Measurements from ENCODE around the gene TMEM120B. TPM values are rescaled to one million over a fixed set of nuclear protein-coding genes. Genes with fewer than 3 reads are reported as not detected.

Gene TMEM120B
- total RNA-seq, 1 donor from 2014 or later, result 3.9 TPM

DNA sequence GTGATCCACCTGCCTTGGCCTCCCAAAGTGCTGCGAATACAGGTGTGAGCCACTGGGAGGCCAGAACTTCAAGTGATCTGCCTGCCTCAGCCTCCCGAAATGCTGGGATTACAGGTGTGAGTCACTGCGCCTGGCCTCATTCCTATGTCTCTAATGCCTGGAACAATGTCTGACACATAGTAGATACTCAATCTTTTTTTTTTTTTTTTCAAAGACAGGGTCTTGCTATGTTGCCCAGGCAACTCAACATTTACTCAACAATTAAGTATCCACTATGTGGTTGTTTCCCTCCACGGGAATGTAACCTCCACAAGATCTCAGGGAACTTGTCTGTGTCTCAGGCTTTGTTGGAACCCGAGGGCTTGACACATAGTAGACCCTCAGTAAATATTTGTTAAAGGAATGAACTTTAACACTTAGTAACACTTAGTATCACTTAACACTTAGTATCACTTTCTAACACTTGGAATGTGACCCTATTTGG is 3.0 kb upstream of the TMEM120B start:
- Histone ChIP-seq H3K9me3 (no peaks in the 10 kb centered on the region), H3K4me1 (peaks cover 27% of the 10 kb centered on the region), H3K4me3 (no peak overlapping the region), H3K27ac (no peak overlapping the region), H3K36me3 (no peaks in the 10 kb centered on the region), H3K27me3 (no peaks in the 10 kb centered on the region)
- no peak for DNase-seq (ENCODE audit: extremely low spot score in 2 of 2)
- intact Hi-C loops (cut with DNase I), result loop anchor here (5.0 kb wide), 1 partner anchor 188 kb away; no protein-coding TSS in a partner anchor
- TF ChIP-seq CTCF (IDR thresholded peaks at IDR 0.05), result no peak
- TF ChIP-seq POLR2A (IDR thresholded peaks at IDR 0.05), result no peak

- Histone ChIP-seq H3K27ac (peak overlapping the region; percentile 89), H3K36me3 (no peaks in the 10 kb centered on the region), H3K9me3 (no peaks in the 10 kb centered on the region), H3K4me3 (peak overlapping the region; percentile 80 to 94), H3K4me1 (peaks cover 40% of the 10 kb centered on the region), H3K27me3 (no peaks in the 10 kb centered on the region)
- TF ChIP-seq POLR2A (IDR thresholded peaks at IDR 0.05) (no peak), POLR2AphosphoS5 (IDR thresholded peaks at IDR 0.05; ENCODE audit: insufficient read depth in 1 of 2, low read depth in 1 of 2) (no peak), CTCF (IDR thresholded peaks at IDR 0.05) (no peak)
- DNase-seq (ENCODE audit: extremely low spot score in 2 of 2), result no peak
- intact Hi-C loops (cut with DNase I), result no loop called here
These were observed 977 bp upstream of the TMEM120B start for GRCh38 chr12:121711361-121712189.

GRCh38 chr12:121712190-121712460 is 427 bp upstream of the TMEM120B start:
- TF ChIP-seq CTCF (IDR thresholded peaks at IDR 0.05), result no peak
- TF ChIP-seq POLR2AphosphoS5 (IDR thresholded peaks at IDR 0.05; ENCODE audit: insufficient read depth in 1 of 2, low read depth in 1 of 2), result no peak
- no peak for TF ChIP-seq POLR2A (IDR thresholded peaks at IDR 0.05)
- H3K27ac ChIP-seq, result peak overlapping the region; percentile 89
- H3K9me3 ChIP-seq, result no peaks in the 10 kb centered on the region
- H3K36me3 ChIP-seq, result no peaks in the 10 kb centered on the region
- H3K4me3 ChIP-seq, result peak overlapping the region; percentile 80 to 94
- H3K4me1 ChIP-seq, result peaks cover 40% of the 10 kb centered on the region
- no peaks in the 10 kb centered on the region for H3K27me3 ChIP-seq
- DNase-seq (ENCODE audit: extremely low spot score in 2 of 2), result no peak
- intact Hi-C loops (cut with DNase I), result no loop called here

DNA sequence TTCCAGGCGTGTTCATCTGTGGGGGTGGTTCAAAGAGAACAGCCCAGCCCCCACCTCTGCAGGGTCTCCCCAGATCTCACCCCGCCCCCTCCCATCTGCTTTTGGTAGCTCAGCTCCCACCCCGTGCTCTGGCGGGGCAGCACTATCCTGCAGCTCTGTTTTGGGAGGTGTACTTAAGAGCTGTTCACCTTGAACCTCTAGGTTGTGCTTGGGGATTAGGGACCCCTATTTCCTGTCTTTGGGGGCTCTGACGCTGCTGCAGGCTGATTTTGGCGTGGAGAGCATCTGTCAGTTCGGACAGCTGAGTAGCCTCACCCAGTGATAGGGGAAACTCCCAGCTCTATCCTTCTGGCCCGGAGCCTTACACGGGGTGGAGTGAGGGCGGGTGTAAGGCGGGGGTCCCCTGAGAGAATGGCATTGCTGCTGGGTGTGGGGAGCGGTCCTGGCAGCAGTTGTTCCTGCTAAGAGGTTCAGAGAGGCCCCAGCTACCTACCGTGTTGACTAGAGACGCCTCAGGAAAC is 765 bp downstream of the TMEM120B start:
- H3K27ac ChIP-seq, result peak overlapping the region; percentile 89

More for the DNA sequence above, 765 bp downstream of the TMEM120B start:
- Histone ChIP-seq H3K36me3 (no peaks in the 10 kb centered on the region), H3K27me3 (no peaks in the 10 kb centered on the region), H3K9me3 (no peaks in the 10 kb centered on the region), H3K4me1 (peaks cover 40% of the 10 kb centered on the region), H3K4me3 (peak overlapping the region; percentile 80 to 94)
- TF ChIP-seq CTCF (IDR thresholded peaks at IDR 0.05) (no peak), POLR2A (IDR thresholded peaks at IDR 0.05) (no peak), POLR2AphosphoS5 (IDR thresholded peaks at IDR 0.05; ENCODE audit: insufficient read depth in 1 of 2, low read depth in 1 of 2) (no peak)
- intact Hi-C loops (cut with DNase I), result no loop called here
- no peak for DNase-seq (ENCODE audit: extremely low spot score in 2 of 2)
